Thoracic aorta (tissue), 2 donors: Measurements from ENCODE around the gene TNS3. TPM values are rescaled to one million over a fixed set of nuclear protein-coding genes. Genes with fewer than 3 reads are reported as not detected.
A peak's percentile ranks its signal among the peaks of the same experiment; 100 is the strongest.

Experiments
- ATAC-seq: fragments of 150-250 bp; one replicate; pipeline ENCODE4 v1.8.0; 2017; ENCODE audit warnings: low read depth; ENCODE audit not compliant: insufficient number of reproducible peaks, low FRiP score
- DNase-seq: peaks from one replicate; pipeline ENCODE4 v3.0.0-alpha.2; 2020; ENCODE audit warnings: low spot score
- H3K27ac ChIP-seq, 2 donors: fragments of 200-600 bp; sonication (generic); 1 replicate in 1 of 2; 2 replicates in 1 of 2; pipeline ENCODE4 v1.5.1; 2016; ENCODE audit warnings: mild to moderate bottlenecking in 2 of 2, moderate library complexity in 2 of 2
- H3K27me3 ChIP-seq: fragments of 200-600 bp; sonication (generic); replicated peaks from 2 replicates; pipeline ENCODE4 v1.6.0; 2016; ENCODE audit warnings: mild to moderate bottlenecking; ENCODE audit not compliant: insufficient read depth
- H3K36me3 ChIP-seq: fragments of 200-600 bp; sonication (generic); one replicate; pipeline ENCODE4 v1.5.1; 2016
- H3K4me1 ChIP-seq, 2 donors: fragments of 200-600 bp; sonication (generic); 1 replicate in 1 of 2; 2 replicates in 1 of 2; pipeline versions ENCODE4 v1.5.1 to v1.6.0; 2016; ENCODE audit warnings: low read depth in 2 of 2, mild to moderate bottlenecking in 1 of 2; ENCODE audit not compliant: control insufficient read depth in 1 of 2
- H3K4me3 ChIP-seq: fragments of 200-600 bp; sonication (generic); 2 replicates; pipeline ENCODE4 v1.5.1; 2016; ENCODE audit warnings: mild to moderate bottlenecking
- H3K9me3 ChIP-seq: fragments of 200-600 bp; sonication (generic); 2 replicates; pipeline ENCODE4 v1.5.1; 2016
- CTCF ChIP-seq: fragments of 200-600 bp; sonication (generic); IDR thresholded peaks from one replicate; pipeline ENCODE4 v1.5.1; 2019; ENCODE audit warnings: antibody characterized with exemption
- total RNA-seq, 2 donors: library from RNA; depleted of rRNA; stranded (reverse); fragments of >200 nt; gene quantifications; one replicate each; pipeline versions ENCODE4 v1.1.0 to v1.2.3, GENCODE V29; 2016

The TNS3 gene
- total RNA-seq, 2 donors from 2014 or later, result 138 to 151 TPM

GRCh38 chr7:47538846-47539311 is 43.0 kb downstream of the TNS3 start:
- Histone ChIP-seq H3K27me3 (no peaks in the 10 kb centered on the region), H3K27ac (no peak overlapping the region), H3K9me3 (no peaks in the 10 kb centered on the region), H3K36me3 (no peaks in the 10 kb centered on the region), H3K4me1 (peaks cover 20 to 38% of the 10 kb centered on the region in 2 donors), H3K4me3 (no peak overlapping the region)
- ATAC-seq (no peak), DNase-seq (no peak)
- TF ChIP-seq CTCF, result no peak

- Histone ChIP-seq H3K27ac (no peak overlapping the region), H3K4me3 (peak overlapping the region; percentile 72), H3K4me1 (peaks cover 20 to 38% of the 10 kb centered on the region in 2 donors), H3K36me3 (no peaks in the 10 kb centered on the region), H3K9me3 (no peaks in the 10 kb centered on the region), H3K27me3 (no peaks in the 10 kb centered on the region)
- DNase-seq (no peak), ATAC-seq (no peak)
- TF ChIP-seq CTCF, result no peak
These were observed 43.9 kb downstream of the TNS3 start for GRCh38 chr7:47537716-47538675.

- H3K27ac ChIP-seq, result no peak overlapping the region
- peaks cover 20 to 38% of the 10 kb centered on the region in 2 donors for H3K4me1 ChIP-seq
- no peak for TF ChIP-seq CTCF
- no peaks in the 10 kb centered on the region for H3K9me3 ChIP-seq
- no peaks in the 10 kb centered on the region for H3K27me3 ChIP-seq
- no peak for DNase-seq
- ATAC-seq, result no peak
- no peaks in the 10 kb centered on the region for H3K36me3 ChIP-seq
- H3K4me3 ChIP-seq, result peak overlapping the region; percentile 72
These were observed 45.0 kb downstream of the TNS3 start for GRCh38 chr7:47536661-47537611.

- no peak for DNase-seq
- Histone ChIP-seq H3K27ac (no peak overlapping the region), H3K36me3 (no peaks in the 10 kb centered on the region), H3K9me3 (no peaks in the 10 kb centered on the region), H3K4me1 (peaks cover 20 to 38% of the 10 kb centered on the region in 2 donors), H3K4me3 (peak overlapping the region; percentile 72), H3K27me3 (no peaks in the 10 kb centered on the region)
- ATAC-seq, result no peak
- TF ChIP-seq CTCF, result no peak
These were observed 45.9 kb downstream of the TNS3 start for GRCh38 chr7:47535704-47536628.
